ENCODE data around the gene CLSTN2. TPM values are rescaled to one million over a fixed set of nuclear protein-coding genes. Genes with fewer than 3 reads are reported as not detected.

Gene CLSTN2
- total RNA-seq, 1 experiment from 2014 or later: 0.68 TPM

DNA sequence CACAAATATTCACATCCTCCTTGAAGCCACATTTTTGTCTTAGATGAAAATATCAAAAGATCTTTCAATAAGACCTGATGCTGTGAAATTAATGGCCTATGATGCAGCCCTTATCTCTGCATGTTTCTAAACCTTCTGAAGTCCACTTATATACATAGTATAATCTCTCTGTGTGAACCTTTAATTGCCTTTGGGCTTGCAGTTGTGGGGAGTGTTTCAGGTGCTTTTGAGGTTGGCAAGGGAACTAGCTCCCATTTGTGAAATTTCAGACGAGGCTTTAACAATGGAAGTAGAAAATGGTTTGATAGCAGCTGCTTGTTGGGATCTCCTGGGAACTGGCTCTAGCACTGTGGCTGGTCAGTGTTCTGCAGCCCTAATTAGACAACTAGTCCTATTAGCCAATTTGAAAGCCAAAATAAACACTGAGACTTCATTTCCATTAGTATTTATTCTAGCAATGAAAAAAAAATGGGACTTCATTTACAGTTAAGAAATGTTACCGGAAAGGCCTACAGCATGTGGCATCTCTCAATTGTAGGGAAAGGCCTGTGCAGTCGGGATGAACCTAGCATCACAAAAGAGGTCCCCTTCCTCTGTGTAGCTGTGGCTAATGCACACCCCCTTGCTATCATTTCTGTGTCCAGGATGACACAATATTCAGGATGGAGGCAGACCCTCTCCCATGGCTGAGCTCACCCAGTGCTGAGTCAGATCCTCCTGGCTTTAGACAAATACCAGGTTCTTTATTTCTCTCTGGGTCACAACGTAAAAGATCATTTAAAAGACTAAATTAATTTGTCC, 602.1 kb downstream of the CLSTN2 start:
- no peaks in the 10 kb centered on the region for H3K9me3 ChIP-seq (ENCODE audit: control insufficient read depth, low read depth, low read length)
- H2BK120ac ChIP-seq (ENCODE audit: low read depth, low read length, poor library complexity, severe bottlenecking): no peak overlapping the region
- no peak overlapping the region for H2BK20ac ChIP-seq (ENCODE audit: low read depth, low read length, poor library complexity, severe bottlenecking)
- H2BK15ac ChIP-seq (ENCODE audit: low read depth, low read length): no peak overlapping the region
- no peak overlapping the region for H2AFZ ChIP-seq (ENCODE audit: low read length)
- no peaks in the 10 kb centered on the region for H3K79me2 ChIP-seq (ENCODE audit: insufficient read depth, low read length)
- no peaks in the 10 kb centered on the region for H3K23me2 ChIP-seq (ENCODE audit: insufficient read length, low read depth, low read length, poor library complexity, severe bottlenecking)
- no peaks in the 10 kb centered on the region for H3K27me3 ChIP-seq (ENCODE audit: insufficient read depth, low read length)
- H3K79me1 ChIP-seq (ENCODE audit: insufficient read depth, low read depth, low read length, poor library complexity, severe bottlenecking): no peaks in the 10 kb centered on the region
- WGBS (ENCODE audit: extremely low coverage, insufficient read length, low lambda C conversion rate): no CpG with 5 or more reads among the region's 4 CpGs
- peaks cover 4% of the 10 kb centered on the region; the same call in 1 of the 2 replicates for H3K27me3 Mint-ChIP-seq (ENCODE audit: low read depth)
- no peak overlapping the region for H3K14ac ChIP-seq (ENCODE audit: insufficient read depth, low read length)
- TF ChIP-seq, protein P1, sequence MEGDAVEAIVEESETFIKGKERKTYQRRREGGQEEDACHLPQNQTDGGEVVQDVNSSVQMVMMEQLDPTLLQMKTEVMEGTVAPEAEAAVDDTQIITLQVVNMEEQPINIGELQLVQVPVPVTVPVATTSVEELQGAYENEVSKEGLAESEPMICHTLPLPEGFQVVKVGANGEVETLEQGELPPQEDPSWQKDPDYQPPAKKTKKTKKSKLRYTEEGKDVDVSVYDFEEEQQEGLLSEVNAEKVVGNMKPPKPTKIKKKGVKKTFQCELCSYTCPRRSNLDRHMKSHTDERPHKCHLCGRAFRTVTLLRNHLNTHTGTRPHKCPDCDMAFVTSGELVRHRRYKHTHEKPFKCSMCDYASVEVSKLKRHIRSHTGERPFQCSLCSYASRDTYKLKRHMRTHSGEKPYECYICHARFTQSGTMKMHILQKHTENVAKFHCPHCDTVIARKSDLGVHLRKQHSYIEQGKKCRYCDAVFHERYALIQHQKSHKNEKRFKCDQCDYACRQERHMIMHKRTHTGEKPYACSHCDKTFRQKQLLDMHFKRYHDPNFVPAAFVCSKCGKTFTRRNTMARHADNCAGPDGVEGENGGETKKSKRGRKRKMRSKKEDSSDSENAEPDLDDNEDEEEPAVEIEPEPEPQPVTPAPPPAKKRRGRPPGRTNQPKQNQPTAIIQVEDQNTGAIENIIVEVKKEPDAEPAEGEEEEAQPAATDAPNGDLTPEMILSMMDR (conservative IDR thresholded peaks at IDR 0.05): no peak
- H3K4ac ChIP-seq (ENCODE audit: low read depth, low read length): no peak overlapping the region
- no peak overlapping the region for H2BK5ac ChIP-seq (ENCODE audit: insufficient read length, low read length)
- H4K20me1 ChIP-seq (ENCODE audit: control insufficient read depth, insufficient read depth, insufficient read length): no peaks in the 10 kb centered on the region
- H3K4me3 Mint-ChIP-seq: no peak overlapping the region
- no peak overlapping the region for H3K23ac ChIP-seq (ENCODE audit: insufficient read length, low read depth, low read length)
- H3K27ac Mint-ChIP-seq: no peak overlapping the region
- H3T11ph ChIP-seq (ENCODE audit: low read length): no peak overlapping the region
- no peak overlapping the region for H3K4me2 ChIP-seq (ENCODE audit: insufficient read depth, insufficient read length, low read length)
- peaks cover 0 to 5% of the 10 kb centered on the region in 2 experiments; a peak in 1 of 5 replicates for H3K9me3 Mint-ChIP-seq
- H3K4me1 Mint-ChIP-seq: peaks cover 0 to 5% of the 10 kb centered on the region in 2 experiments; a peak in 2 of 4 replicates
- no peak for DNase-seq
- no peak overlapping the region for H3K27ac ChIP-seq (ENCODE audit: insufficient read length, low read depth, low read length)
- H3K4me1 ChIP-seq (ENCODE audit: insufficient read depth, low read length): no peaks in the 10 kb centered on the region
- H4K5ac ChIP-seq (ENCODE audit: insufficient read length, low read depth, low read length): no peak overlapping the region
- H3K18ac ChIP-seq (ENCODE audit: insufficient read length, low read depth, low read length): no peak overlapping the region
- H3K9ac ChIP-seq (ENCODE audit: extremely low read depth, insufficient read length, low read length): no peak overlapping the region
- H4K91ac ChIP-seq (ENCODE audit: insufficient read length, low read depth, low read length): no peak overlapping the region
- H2BK12ac ChIP-seq (ENCODE audit: insufficient read length, low read depth, low read length): no peak overlapping the region
- no peak overlapping the region for H2AK5ac ChIP-seq (ENCODE audit: insufficient read length, low read length)
- H3K56ac ChIP-seq (ENCODE audit: insufficient read length, low read depth, low read length): no peak overlapping the region
- H3K36me3 Mint-ChIP-seq (ENCODE audit: insufficient read depth in 1 of 3, low read depth in 3 of 3): no peaks in the 10 kb centered on the region; a peak in 1 of 7 replicates
- H4K8ac ChIP-seq (replicated peaks; ENCODE audit: insufficient read length, low read depth, low read length): no peak overlapping the region

All from H9 (cell line).